ENCODE results near the gene SLC6A20.

Gene SLC6A20

DNA sequence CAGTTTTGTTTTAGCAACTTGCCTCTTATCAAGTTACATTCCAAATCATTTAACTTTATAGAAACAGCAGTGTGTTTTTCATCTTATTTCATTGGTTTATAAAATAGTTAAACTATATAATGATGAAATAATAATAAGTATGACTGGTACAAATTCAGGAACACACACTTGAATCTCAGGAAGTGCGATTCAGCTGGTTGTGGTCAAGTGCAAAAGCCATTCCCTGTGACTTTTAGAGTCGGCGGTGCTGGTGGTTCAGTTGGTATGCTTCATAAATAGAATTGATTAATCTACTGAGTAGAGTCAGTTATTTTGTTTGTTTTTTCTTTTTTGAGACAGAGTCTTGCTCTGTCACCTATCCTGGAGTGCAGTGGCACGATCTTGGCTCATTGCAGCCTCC lies 84.4 kb downstream of the SLC6A20 start:
- no peak for TF ChIP-seq POLR2AphosphoS5 (IDR thresholded peaks at IDR 0.05; ENCODE audit: low read depth, low read length)
- TF ChIP-seq, protein P1, sequence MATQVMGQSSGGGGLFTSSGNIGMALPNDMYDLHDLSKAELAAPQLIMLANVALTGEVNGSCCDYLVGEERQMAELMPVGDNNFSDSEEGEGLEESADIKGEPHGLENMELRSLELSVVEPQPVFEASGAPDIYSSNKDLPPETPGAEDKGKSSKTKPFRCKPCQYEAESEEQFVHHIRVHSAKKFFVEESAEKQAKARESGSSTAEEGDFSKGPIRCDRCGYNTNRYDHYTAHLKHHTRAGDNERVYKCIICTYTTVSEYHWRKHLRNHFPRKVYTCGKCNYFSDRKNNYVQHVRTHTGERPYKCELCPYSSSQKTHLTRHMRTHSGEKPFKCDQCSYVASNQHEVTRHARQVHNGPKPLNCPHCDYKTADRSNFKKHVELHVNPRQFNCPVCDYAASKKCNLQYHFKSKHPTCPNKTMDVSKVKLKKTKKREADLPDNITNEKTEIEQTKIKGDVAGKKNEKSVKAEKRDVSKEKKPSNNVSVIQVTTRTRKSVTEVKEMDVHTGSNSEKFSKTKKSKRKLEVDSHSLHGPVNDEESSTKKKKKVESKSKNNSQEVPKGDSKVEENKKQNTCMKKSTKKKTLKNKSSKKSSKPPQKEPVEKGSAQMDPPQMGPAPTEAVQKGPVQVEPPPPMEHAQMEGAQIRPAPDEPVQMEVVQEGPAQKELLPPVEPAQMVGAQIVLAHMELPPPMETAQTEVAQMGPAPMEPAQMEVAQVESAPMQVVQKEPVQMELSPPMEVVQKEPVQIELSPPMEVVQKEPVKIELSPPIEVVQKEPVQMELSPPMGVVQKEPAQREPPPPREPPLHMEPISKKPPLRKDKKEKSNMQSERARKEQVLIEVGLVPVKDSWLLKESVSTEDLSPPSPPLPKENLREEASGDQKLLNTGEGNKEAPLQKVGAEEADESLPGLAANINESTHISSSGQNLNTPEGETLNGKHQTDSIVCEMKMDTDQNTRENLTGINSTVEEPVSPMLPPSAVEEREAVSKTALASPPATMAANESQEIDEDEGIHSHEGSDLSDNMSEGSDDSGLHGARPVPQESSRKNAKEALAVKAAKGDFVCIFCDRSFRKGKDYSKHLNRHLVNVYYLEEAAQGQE (IDR thresholded peaks at IDR 0.05; ENCODE audit: insufficient read depth in 1 of 2, low read depth in 2 of 2, low read length in 2 of 2), result no peak

DNA sequence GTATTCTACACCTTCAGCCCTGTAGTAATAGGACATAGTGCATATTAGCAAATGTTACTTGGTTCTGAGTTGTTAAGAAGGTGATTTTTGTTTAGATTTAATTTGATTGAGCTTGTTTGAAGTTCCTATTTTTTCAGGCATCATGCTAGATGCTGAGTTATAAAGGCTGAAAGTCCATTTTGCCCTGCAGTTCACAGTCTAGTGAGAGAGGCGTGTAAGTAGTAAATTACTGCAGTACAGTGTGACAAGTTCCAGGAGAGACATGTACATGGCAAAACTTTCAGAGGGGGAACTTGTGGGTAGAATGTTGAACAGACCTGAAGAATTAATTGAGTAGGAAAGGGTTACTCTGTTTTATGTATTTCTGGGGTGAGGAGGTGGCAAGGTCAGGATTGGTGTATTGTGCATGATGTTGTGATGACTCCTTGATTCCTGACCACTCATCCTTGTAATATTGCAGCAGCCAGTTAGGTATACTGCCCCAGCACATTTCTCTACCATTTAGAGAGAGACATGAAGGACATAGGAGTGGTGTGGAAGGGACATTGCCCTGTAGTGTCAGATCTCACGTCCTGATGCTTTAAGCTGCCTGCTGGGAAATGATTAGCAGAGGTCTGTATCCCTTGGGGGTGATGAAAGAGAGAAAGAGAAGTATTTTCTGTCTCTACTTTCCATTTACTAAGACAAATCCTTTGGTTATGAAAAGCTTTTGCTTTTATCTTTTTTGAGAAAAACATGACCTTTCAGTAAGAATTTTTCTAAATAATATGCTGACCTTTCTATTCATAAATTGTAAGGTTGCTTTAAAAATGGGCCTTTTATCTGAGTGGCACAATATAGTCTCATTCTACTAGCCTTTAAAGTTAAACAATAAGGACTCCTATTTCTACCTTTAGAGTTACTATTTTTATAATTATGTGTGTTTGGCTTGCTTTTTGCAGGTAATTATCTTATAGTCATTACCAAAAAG lies 90.2 kb downstream of the SLC6A20 start:
- TF ChIP-seq SIN3A (IDR thresholded peaks at IDR 0.05; ENCODE audit: borderline replicate concordance, insufficient read depth, low read length), result no peak
- TF ChIP-seq, protein P1 (IDR thresholded peaks at IDR 0.05; ENCODE audit: insufficient read depth in 1 of 2, low read depth in 2 of 2, low read length in 2 of 2), result no peak
- TF ChIP-seq FOXP2 (optimal IDR thresholded peaks at IDR 0.05; ENCODE audit: borderline replicate concordance, extremely low read depth, extremely low read length, insufficient read depth), result no peak
- TF ChIP-seq TAF1 (IDR thresholded peaks at IDR 0.05; ENCODE audit: borderline replicate concordance, insufficient read depth, low read length), result no peak
- TF ChIP-seq POLR2AphosphoS5 (IDR thresholded peaks at IDR 0.05; ENCODE audit: low read depth, low read length), result no peak
